Right lobe of liver (tissue), 4 donors: ENCODE data around the gene MDN1.

Experiments
- POLR2A ChIP-seq: fragments of 450-650 bp; IDR thresholded peaks from one replicate; pipeline ENCODE4 v1.6.1; 2017; ENCODE audit warnings: antibody characterized with exemption, mild to moderate bottlenecking
- TF ChIP-seq, protein P1 (sequence below), 4 donors: fragments of 200-600 bp in 3 of 4; fragments of 450-650 bp in 1 of 4; IDR thresholded peaks; one replicate each; pipeline versions ENCODE4 v1.5.1 to v1.8.0; 2016 to 2022; ENCODE audit warnings: antibody characterized with exemption in 4 of 4, mild to moderate bottlenecking in 2 of 4
- donor health status: DM: no; HTN: no; CAD: no.
- donor health status: DM: no; HTN: no; CAD: no.
- donor health status: DM: no; HTN: yes; CAD: no.

DNA sequence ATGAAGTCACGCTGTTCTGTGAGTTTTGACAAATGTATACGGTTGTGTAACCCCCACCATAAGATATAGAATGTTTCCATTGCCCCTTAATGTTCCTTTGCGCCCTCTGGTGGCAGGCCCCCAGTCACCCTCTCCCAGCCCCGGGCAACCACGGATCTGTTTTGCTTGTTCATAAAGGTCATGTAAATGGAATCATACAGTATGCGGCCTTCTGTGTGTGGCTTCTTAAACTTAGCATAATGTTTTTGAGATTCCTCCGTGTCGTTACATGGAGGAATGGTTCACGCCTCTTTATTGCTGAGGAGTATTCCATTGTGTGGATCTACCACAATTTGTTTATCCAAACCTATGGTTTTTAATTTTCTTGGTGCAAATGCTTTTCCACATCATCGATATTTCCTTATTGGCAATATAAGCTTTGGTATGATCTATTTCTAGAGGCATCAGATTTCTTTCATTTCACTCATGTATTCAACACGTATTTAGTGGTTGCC lies 209.4 kb downstream of the MDN1 start:
- TF ChIP-seq, protein P1, sequence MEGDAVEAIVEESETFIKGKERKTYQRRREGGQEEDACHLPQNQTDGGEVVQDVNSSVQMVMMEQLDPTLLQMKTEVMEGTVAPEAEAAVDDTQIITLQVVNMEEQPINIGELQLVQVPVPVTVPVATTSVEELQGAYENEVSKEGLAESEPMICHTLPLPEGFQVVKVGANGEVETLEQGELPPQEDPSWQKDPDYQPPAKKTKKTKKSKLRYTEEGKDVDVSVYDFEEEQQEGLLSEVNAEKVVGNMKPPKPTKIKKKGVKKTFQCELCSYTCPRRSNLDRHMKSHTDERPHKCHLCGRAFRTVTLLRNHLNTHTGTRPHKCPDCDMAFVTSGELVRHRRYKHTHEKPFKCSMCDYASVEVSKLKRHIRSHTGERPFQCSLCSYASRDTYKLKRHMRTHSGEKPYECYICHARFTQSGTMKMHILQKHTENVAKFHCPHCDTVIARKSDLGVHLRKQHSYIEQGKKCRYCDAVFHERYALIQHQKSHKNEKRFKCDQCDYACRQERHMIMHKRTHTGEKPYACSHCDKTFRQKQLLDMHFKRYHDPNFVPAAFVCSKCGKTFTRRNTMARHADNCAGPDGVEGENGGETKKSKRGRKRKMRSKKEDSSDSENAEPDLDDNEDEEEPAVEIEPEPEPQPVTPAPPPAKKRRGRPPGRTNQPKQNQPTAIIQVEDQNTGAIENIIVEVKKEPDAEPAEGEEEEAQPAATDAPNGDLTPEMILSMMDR (IDR thresholded peaks at IDR 0.05), result peak; percentile 77 to 94 (median 92)
- no peak for TF ChIP-seq POLR2A
